ENCODE results near the gene RAF1. TPM values are rescaled to one million over a fixed set of nuclear protein-coding genes. Genes with fewer than 3 reads are reported as not detected.
A peak's percentile ranks its signal among the peaks of the same experiment; 100 is the strongest.

Gene RAF1
- total RNA-seq, 1 donor from 2014 or later = 123 TPM

GRCh38 chr3:12579456-12579855, 84.5 kb downstream of the RAF1 start:
- peaks cover 18% of the 10 kb centered on the region for H3K4me1 Mint-ChIP-seq
- no peak overlapping the region for H3K27ac Mint-ChIP-seq (ENCODE audit: unreplicated experiment)
- TF ChIP-seq CTCF (conservative IDR thresholded peaks at IDR 0.05) = no peak
- no peak for DNase-seq (ENCODE audit: low read depth, low spot score)
- peak overlapping the region; percentile 57 for H3K4me3 Mint-ChIP-seq
- H3K9me3 Mint-ChIP-seq = no peaks in the 10 kb centered on the region
- H3K36me3 Mint-ChIP-seq (ENCODE audit: low read depth) = peaks cover 30% of the 10 kb centered on the region
- no peaks in the 10 kb centered on the region for H3K27me3 Mint-ChIP-seq (ENCODE audit: low read depth)

- no peaks in the 10 kb centered on the region for H3K27me3 Mint-ChIP-seq (ENCODE audit: low read depth)
- H3K27ac Mint-ChIP-seq (ENCODE audit: unreplicated experiment) = no peak overlapping the region
- H3K9me3 Mint-ChIP-seq = no peaks in the 10 kb centered on the region
- H3K4me3 Mint-ChIP-seq = no peak overlapping the region
- DNase-seq (ENCODE audit: low read depth, low spot score) = no peak
- H3K4me1 Mint-ChIP-seq = peaks cover 11% of the 10 kb centered on the region
- peak; percentile 46 for TF ChIP-seq CTCF (conservative IDR thresholded peaks at IDR 0.05)
- peaks cover 27% of the 10 kb centered on the region for H3K36me3 Mint-ChIP-seq (ENCODE audit: low read depth)
Measured at GRCh38 chr3:12578742-12579141, 85.2 kb downstream of the RAF1 start.

- DNase-seq (ENCODE audit: low read depth, low spot score) = no peak
- Mint-ChIP-seq H3K4me1 (peaks cover 9% of the 10 kb centered on the region), H3K4me3 (no peak overlapping the region), H3K36me3 (ENCODE audit: low read depth) (peaks cover 30% of the 10 kb centered on the region), H3K27me3 (ENCODE audit: low read depth) (no peaks in the 10 kb centered on the region), H3K9me3 (no peaks in the 10 kb centered on the region), H3K27ac (ENCODE audit: unreplicated experiment) (no peak overlapping the region)
- no peak for TF ChIP-seq CTCF (conservative IDR thresholded peaks at IDR 0.05)
Measured at GRCh38 chr3:12577379-12577778, 86.5 kb downstream of the RAF1 start.

GRCh38 chr3:12574661-12575060, 89.3 kb downstream of the RAF1 start:
- peaks cover 14% of the 10 kb centered on the region for H3K4me1 Mint-ChIP-seq
- H3K9me3 Mint-ChIP-seq = no peaks in the 10 kb centered on the region
- peaks cover 29% of the 10 kb centered on the region for H3K36me3 Mint-ChIP-seq (ENCODE audit: low read depth)
- H3K27ac Mint-ChIP-seq (ENCODE audit: unreplicated experiment) = no peak overlapping the region
- no peak for TF ChIP-seq CTCF (conservative IDR thresholded peaks at IDR 0.05)
- no peak for DNase-seq (ENCODE audit: low read depth, low spot score)
- no peak overlapping the region for H3K4me3 Mint-ChIP-seq
- H3K27me3 Mint-ChIP-seq (ENCODE audit: low read depth) = no peaks in the 10 kb centered on the region

- Mint-ChIP-seq H3K4me1 (peaks cover 17% of the 10 kb centered on the region), H3K27me3 (ENCODE audit: low read depth) (no peaks in the 10 kb centered on the region), H3K27ac (ENCODE audit: unreplicated experiment) (peak overlapping the region; percentile 2), H3K4me3 (no peak overlapping the region), H3K36me3 (ENCODE audit: low read depth) (peaks cover 28% of the 10 kb centered on the region), H3K9me3 (no peaks in the 10 kb centered on the region)
- no peak for TF ChIP-seq CTCF (conservative IDR thresholded peaks at IDR 0.05)
- DNase-seq (ENCODE audit: low read depth, low spot score) = no peak
Measured at GRCh38 chr3:12574131-12574530, 89.8 kb downstream of the RAF1 start.

- DNase-seq (ENCODE audit: low read depth, low spot score) = no peak
- no peak for TF ChIP-seq CTCF (conservative IDR thresholded peaks at IDR 0.05)
- H3K27me3 Mint-ChIP-seq (ENCODE audit: low read depth) = no peaks in the 10 kb centered on the region
- H3K4me1 Mint-ChIP-seq = peaks cover 17% of the 10 kb centered on the region
- H3K9me3 Mint-ChIP-seq = no peaks in the 10 kb centered on the region
- no peak overlapping the region for H3K27ac Mint-ChIP-seq (ENCODE audit: unreplicated experiment)
- peaks cover 26% of the 10 kb centered on the region for H3K36me3 Mint-ChIP-seq (ENCODE audit: low read depth)
- H3K4me3 Mint-ChIP-seq = no peak overlapping the region
Measured at GRCh38 chr3:12571986-12572385, 91.9 kb downstream of the RAF1 start.

Measured in neural crest cell (in vitro differentiated cells).